Astrocyte (in vitro differentiated cells and primary cell): ENCODE measurements around the gene DCLK1.

Experiments used
- EZH2 ChIP-seq: IDR thresholded peaks from 2 replicates; pipeline ENCODE4 v1.6.1; 2012; ENCODE audit warnings: mild to moderate bottlenecking, low read length, inconsistent platforms; ENCODE audit not compliant: insufficient read depth
- TF ChIP-seq, protein P1 (sequence below): IDR thresholded peaks from 2 replicates; pipeline ENCODE4 v1.5.1; 2011; ENCODE audit warnings: low read depth, mild to moderate bottlenecking, inconsistent platforms, low read length, moderate library complexity; ENCODE audit not compliant: insufficient read depth

DNA sequence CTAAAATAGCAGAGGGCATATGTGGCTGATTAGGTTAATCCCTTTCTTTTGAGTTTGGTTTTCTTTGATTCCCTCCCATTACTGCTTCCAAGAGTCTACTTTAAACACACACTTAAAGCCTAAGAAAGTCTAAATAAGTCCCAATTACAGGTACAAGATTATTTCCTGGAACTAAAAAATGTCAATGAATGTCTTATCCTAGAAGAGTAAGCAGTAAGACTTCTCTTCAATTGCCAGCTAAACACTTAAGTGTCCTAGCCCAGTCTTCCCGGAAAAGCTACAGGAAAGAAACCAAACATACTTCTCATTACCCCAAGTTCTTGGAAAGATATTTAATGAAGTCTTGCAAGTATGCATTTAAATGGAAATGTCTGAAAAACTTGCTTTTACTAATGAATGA is 233.1 kb downstream of the DCLK1 start:
- no peak for TF ChIP-seq EZH2
- TF ChIP-seq, protein P1, sequence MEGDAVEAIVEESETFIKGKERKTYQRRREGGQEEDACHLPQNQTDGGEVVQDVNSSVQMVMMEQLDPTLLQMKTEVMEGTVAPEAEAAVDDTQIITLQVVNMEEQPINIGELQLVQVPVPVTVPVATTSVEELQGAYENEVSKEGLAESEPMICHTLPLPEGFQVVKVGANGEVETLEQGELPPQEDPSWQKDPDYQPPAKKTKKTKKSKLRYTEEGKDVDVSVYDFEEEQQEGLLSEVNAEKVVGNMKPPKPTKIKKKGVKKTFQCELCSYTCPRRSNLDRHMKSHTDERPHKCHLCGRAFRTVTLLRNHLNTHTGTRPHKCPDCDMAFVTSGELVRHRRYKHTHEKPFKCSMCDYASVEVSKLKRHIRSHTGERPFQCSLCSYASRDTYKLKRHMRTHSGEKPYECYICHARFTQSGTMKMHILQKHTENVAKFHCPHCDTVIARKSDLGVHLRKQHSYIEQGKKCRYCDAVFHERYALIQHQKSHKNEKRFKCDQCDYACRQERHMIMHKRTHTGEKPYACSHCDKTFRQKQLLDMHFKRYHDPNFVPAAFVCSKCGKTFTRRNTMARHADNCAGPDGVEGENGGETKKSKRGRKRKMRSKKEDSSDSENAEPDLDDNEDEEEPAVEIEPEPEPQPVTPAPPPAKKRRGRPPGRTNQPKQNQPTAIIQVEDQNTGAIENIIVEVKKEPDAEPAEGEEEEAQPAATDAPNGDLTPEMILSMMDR, result no peak
